MM.1S (cell line): ENCODE measurements around the gene ACOXL.
"Not testable (repeated sequence)": the region's sequence is repeated elsewhere in the genome, so short reads cannot be mapped to it uniquely, and the experiment has no call there.

Source experiments
- DNase-seq: peaks from one replicate; pipeline ENCODE4 v3.0.0-alpha.2; 2015
- H2AFZ ChIP-seq: fragments of 300-600 bp; sonication (generic); 2 replicates; pipeline ENCODE4 v1.6.0; 2016; ENCODE audit warnings: antibody characterized with exemption, low read length
- H3F3A ChIP-seq: fragments of 300-600 bp; sonication (generic); 2 replicates; pipeline ENCODE4 v1.6.1; 2016; ENCODE audit warnings: mild to moderate bottlenecking, antibody characterized with exemption, low read length, moderate library complexity, mixed read lengths; ENCODE audit not compliant: insufficient read depth
- H3K27ac ChIP-seq: fragments of 300-600 bp; sonication (generic); 2 replicates; pipeline ENCODE4 v1.5.1; 2016; ENCODE audit warnings: mild to moderate bottlenecking, low read length
- H3K27me3 ChIP-seq: fragments of 300-600 bp; sonication (generic); replicated peaks from 2 replicates; pipeline ENCODE4 v1.6.0; 2016; ENCODE audit warnings: low read length; ENCODE audit not compliant: insufficient read depth
- H3K36me3 ChIP-seq: fragments of 300-600 bp; sonication (generic); replicated peaks from 2 replicates; pipeline ENCODE4 v1.6.1; 2016; ENCODE audit warnings: mild to moderate bottlenecking, low read length, mixed read lengths; ENCODE audit not compliant: insufficient read depth
- H3K4me1 ChIP-seq: fragments of 300-600 bp; sonication (generic); 2 replicates; pipeline ENCODE4 v1.6.1; 2016; ENCODE audit warnings: low read length, mixed read lengths
- H3K4me2 ChIP-seq: fragments of 300-600 bp; sonication (generic); 2 replicates; pipeline ENCODE4 v1.6.0; 2016; ENCODE audit warnings: low read depth, low read length
- H3K4me3 ChIP-seq: fragments of 300-600 bp; sonication (generic); 2 replicates; pipeline ENCODE4 v1.5.1; 2016; ENCODE audit warnings: low read length, mixed read lengths
- H3K79me2 ChIP-seq: fragments of 300-600 bp; sonication (generic); 2 replicates; pipeline ENCODE4 v1.6.1; 2016; ENCODE audit warnings: mixed run types, low read length, mixed read lengths
- H3K9ac ChIP-seq: fragments of 300-600 bp; sonication (generic); 2 replicates; pipeline ENCODE4 v1.6.1; 2016; ENCODE audit warnings: low read length, mixed read lengths
- H3K9me2 ChIP-seq: fragments of 300-600 bp; sonication (generic); replicated peaks from 2 replicates; pipeline ENCODE4 v1.6.1; 2016; ENCODE audit warnings: mild to moderate bottlenecking, low read length, mixed read lengths; ENCODE audit not compliant: insufficient read depth
- H3K9me3 ChIP-seq: fragments of 300-600 bp; sonication (generic); replicated peaks from 2 replicates; pipeline ENCODE4 v1.6.1; 2016; ENCODE audit warnings: mild to moderate bottlenecking, low read length, mixed read lengths; ENCODE audit not compliant: insufficient read depth
- H4K20me1 ChIP-seq: fragments of 300-600 bp; sonication (generic); 2 replicates; pipeline ENCODE4 v1.6.1; 2016; ENCODE audit warnings: mild to moderate bottlenecking, low read length, moderate library complexity, mixed read lengths; ENCODE audit not compliant: insufficient read depth
- CTCF ChIP-seq: fragments of 300-600 bp; sonication (generic); IDR thresholded peaks from 2 replicates; pipeline ENCODE4 v1.5.1; 2016; ENCODE audit warnings: antibody characterized with exemption, low read length, mixed read lengths
- EZH2 ChIP-seq: fragments of 300-600 bp; sonication (generic); optimal IDR thresholded peaks from 2 replicates; pipeline ENCODE3; 2017; ENCODE audit warnings: low read depth, mild to moderate bottlenecking, antibody characterized with exemption, low read length, mixed read lengths
- EZH2phosphoT487 ChIP-seq: fragments of 300-600 bp; sonication (generic); IDR thresholded peaks from 2 replicates; pipeline ENCODE4 v1.6.1; 2018; ENCODE audit warnings: antibody characterized with exemption, low read length

Gene ACOXL

GRCh38 chr2:110960954-110961353, 228.6 kb downstream of the ACOXL start:
- H3K9me2 ChIP-seq = no peaks in the 10 kb centered on the region
- H3K79me2 ChIP-seq = no peaks in the 10 kb centered on the region
- no peak overlapping the region for H3K4me3 ChIP-seq
- H3K4me2 ChIP-seq = no peak overlapping the region
- H3F3A ChIP-seq = no peaks in the 10 kb centered on the region
- no peak for DNase-seq
- no peak overlapping the region for H2AFZ ChIP-seq
- TF ChIP-seq EZH2 (no peak), CTCF (no peak), EZH2phosphoT487 (no peak)
- no peak overlapping the region for H3K27ac ChIP-seq
- H4K20me1 ChIP-seq = no peaks in the 10 kb centered on the region
- H3K9ac ChIP-seq = no peak overlapping the region
- no peaks in the 10 kb centered on the region for H3K36me3 ChIP-seq
- H3K4me1 ChIP-seq = no peaks in the 10 kb centered on the region
- no peaks in the 10 kb centered on the region for H3K27me3 ChIP-seq
- no peaks in the 10 kb centered on the region for H3K9me3 ChIP-seq

- not testable (repeated sequence) for H3K9me3 ChIP-seq, H3K27me3 ChIP-seq, H3K4me2 ChIP-seq, H3K79me2 ChIP-seq, H3K9ac ChIP-seq, H3K4me1 ChIP-seq, H3K9me2 ChIP-seq, H2AFZ ChIP-seq, H3K4me3 ChIP-seq, DNase-seq, H4K20me1 ChIP-seq, H3K27ac ChIP-seq, H3K36me3 ChIP-seq, H3F3A ChIP-seq
These were observed 229.3 kb downstream of the ACOXL start for GRCh38 chr2:110961643-110962042.

- Histone ChIP-seq H3K27ac (no peak overlapping the region), H3K4me1 (no peaks in the 10 kb centered on the region), H3K4me2 (no peak overlapping the region), H2AFZ (no peak overlapping the region), H3K36me3 (no peaks in the 10 kb centered on the region), H3F3A (no peaks in the 10 kb centered on the region), H3K4me3 (no peak overlapping the region), H3K79me2 (no peaks in the 10 kb centered on the region), H3K27me3 (no peaks in the 10 kb centered on the region), H3K9ac (no peak overlapping the region), H4K20me1 (no peaks in the 10 kb centered on the region), H3K9me3 (no peaks in the 10 kb centered on the region), H3K9me2 (no peaks in the 10 kb centered on the region)
- no peak for TF ChIP-seq CTCF
- no peak for TF ChIP-seq EZH2phosphoT487
- no peak for TF ChIP-seq EZH2
- no peak for DNase-seq
These were observed 237.3 kb downstream of the ACOXL start for GRCh38 chr2:110969696-110970095.

GRCh38 chr2:110970201-110970600, 237.8 kb downstream of the ACOXL start:
- no peak overlapping the region for H2AFZ ChIP-seq
- H3K79me2 ChIP-seq = no peaks in the 10 kb centered on the region
- H3K4me1 ChIP-seq = no peaks in the 10 kb centered on the region
- H3F3A ChIP-seq = no peaks in the 10 kb centered on the region
- no peak overlapping the region for H3K4me3 ChIP-seq
- no peaks in the 10 kb centered on the region for H3K9me2 ChIP-seq
- H4K20me1 ChIP-seq = no peaks in the 10 kb centered on the region
- no peak overlapping the region for H3K9ac ChIP-seq
- H3K27me3 ChIP-seq = no peaks in the 10 kb centered on the region
- no peak overlapping the region for H3K4me2 ChIP-seq
- DNase-seq = no peak
- no peaks in the 10 kb centered on the region for H3K36me3 ChIP-seq
- no peak for TF ChIP-seq CTCF
- no peak for TF ChIP-seq EZH2phosphoT487
- no peak for TF ChIP-seq EZH2
- H3K27ac ChIP-seq = no peak overlapping the region
- no peaks in the 10 kb centered on the region for H3K9me3 ChIP-seq
